HepG2 (cell line): Measurements from ENCODE around the gene ZFPM1. TPM values are rescaled to one million over a fixed set of nuclear protein-coding genes. Genes with fewer than 3 reads are reported as not detected.
A peak's percentile ranks its signal among the peaks of the same experiment; 100 is the strongest.

ENCODE experiments used
- ETS1 ChIP-seq: sonication (generic); formaldehyde crosslinking; IDR thresholded peaks from 2 replicates; pipeline ENCODE4 v1.4.0; 2020; ENCODE audit warnings: missing genetic modification reagents
- FOSL2 ChIP-seq: sonication (generic); formaldehyde crosslinking; IDR thresholded peaks from 2 replicates; pipeline ENCODE4 v1.4.0; 2020; ENCODE audit warnings: missing genetic modification reagents
- FOXO4 ChIP-seq: sonication (generic); formaldehyde crosslinking; conservative IDR thresholded peaks from 2 replicates; pipeline ENCODE4 v1.8.1; 2023; ENCODE audit warnings: missing genetic modification reagents
- HNF1A ChIP-seq, 2 experiments: sonication (generic) in 1 of 2; formaldehyde crosslinking in 1 of 2; IDR thresholded peaks; 2 replicates each; pipeline versions ENCODE4 v1.4.0 to v1.6.1; 2016 to 2020; ENCODE audit warnings: borderline replicate concordance in 1 of 2, low read depth in 1 of 2, mild to moderate bottlenecking in 1 of 2, missing genetic modification reagents in 1 of 2
- MXI1 ChIP-seq: IDR thresholded peaks from 3 replicates; pipeline ENCODE4 v1.6.1; 2012; ENCODE audit warnings: low read depth, low read length, inconsistent platforms, borderline replicate concordance
- MYNN ChIP-seq: sonication (generic); formaldehyde crosslinking; IDR thresholded peaks from 2 replicates; pipeline ENCODE4 v1.4.0; 2020; ENCODE audit warnings: mild to moderate bottlenecking, low read depth, missing genetic modification reagents
- THAP8 ChIP-seq: sonication (generic); formaldehyde crosslinking; IDR thresholded peaks from 2 replicates; pipeline ENCODE4 v1.5.1; 2020; ENCODE audit warnings: missing genetic modification reagents, mild to moderate bottlenecking, borderline replicate concordance
- ZFP91 ChIP-seq: sonication (generic); formaldehyde crosslinking; IDR thresholded peaks from 2 replicates; pipeline ENCODE4 v1.9.0; 2022; ENCODE audit warnings: missing genetic modification reagents, mild to moderate bottlenecking, borderline replicate concordance
- ZGPAT ChIP-seq: IDR thresholded peaks from 2 replicates; pipeline ENCODE4 v1.6.1; 2016; ENCODE audit warnings: mild to moderate bottlenecking
- ZNF276 ChIP-seq: sonication (generic); formaldehyde crosslinking; IDR thresholded peaks from 2 replicates; pipeline ENCODE4 v1.4.0; 2020; ENCODE audit warnings: mild to moderate bottlenecking, low read depth, missing genetic modification reagents
- polyA plus RNA-seq, 8 experiments: library from polyadenylated mRNA; depleted of rRNA in 3 of 8; stranded (reverse) in 7 of 8; unstranded in 1 of 8; fragments of >200 nt; fragmentation: Illumina TruSeq in 4 of 8; extraction: Trizol in 4 of 8; gene quantifications; 2 replicates each; pipeline versions ENCODE4 v1.2.1 to v1.2.3, GENCODE V29; 2011 to 2016; ENCODE audit warnings: low read depth in 4 of 8, missing spikeins in 1 of 8, mixed read lengths in 1 of 8; ENCODE audit not compliant: insufficient read depth in 1 of 8
- total RNA-seq, 5 experiments: library from RNA; depleted of rRNA; stranded (reverse); fragments of >200 nt; fragmentation: Illumina TruSeq; extraction: Trizol; gene quantifications; 2 replicates each; pipeline ENCODE4 v1.2.3, GENCODE V29; 2016; ENCODE audit warnings: low read depth in 1 of 5
- TF ChIP-seq, protein P1 (sequence below): sonication (generic); formaldehyde crosslinking; IDR thresholded peaks from 2 replicates; pipeline ENCODE4 v1.8.1; 2023; ENCODE audit warnings: mild to moderate bottlenecking, moderate library complexity, missing genetic modification reagents

Gene ZFPM1
- total and polyA plus RNA-seq, 2 of the 13 experiments (the other 11 are each of a cell fraction or from before 2014, with no cell fraction given) = 1.3 to 3.8 TPM

GRCh38 chr16:88455610-88456355, 2.7 kb downstream of the ZFPM1 start (continued):
- TF ChIP-seq ZGPAT (CRISPR knock-in tag) (peak; percentile 73; the same call in 1 of the 2 replicates), HNF1A (IDR thresholded peaks at IDR 0.05; ENCODE audit: low read depth) (no peak), HNF1A (CRISPR knock-in tag; IDR thresholded peaks at IDR 0.05; ENCODE audit: borderline replicate concordance) (0 out of 2 replicates have a peak, but pooled peaks have one; percentile 19), THAP8 (CRISPR knock-in tag) (no peak), ZFP91 (CRISPR knock-in tag) (0 out of 2 replicates have a peak, but pooled peaks have one; percentile 47), ETS1 (no peak), MXI1 (0 out of 3 replicates have a peak, but pooled peaks have one; percentile 3), MYNN (CRISPR knock-in tag) (0 out of 2 replicates have a peak, but pooled peaks have one; percentile 55), FOSL2 (CRISPR knock-in tag) (peak; percentile 23; the same call in 1 of the 2 replicates), ZNF276 (CRISPR knock-in tag) (no peak), FOXO4 (CRISPR knock-in tag) (no peak)
- TF ChIP-seq, protein P1, sequence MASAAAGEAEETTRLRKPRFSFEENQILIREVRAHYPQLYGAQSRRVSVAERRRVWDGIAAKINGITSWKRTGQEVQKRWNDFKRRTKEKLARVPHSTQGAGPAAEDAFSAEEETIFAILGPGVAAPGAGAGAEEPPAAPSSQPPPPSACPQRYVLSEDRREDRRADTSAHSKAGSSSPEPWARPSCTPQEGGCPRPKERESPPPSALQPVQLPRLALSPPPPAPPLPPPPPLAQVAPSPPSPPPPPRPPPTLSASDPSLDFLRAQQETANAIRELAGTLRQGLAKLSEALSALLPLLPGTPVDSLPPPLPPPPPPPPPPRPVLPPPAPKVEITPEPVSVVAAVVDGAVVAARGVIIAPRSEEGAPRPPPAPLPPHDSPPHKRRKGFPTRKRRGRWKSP = peak; percentile 36; the same call in 1 of the 2 replicates
